Glutamatergic neuron (in vitro differentiated cells): ENCODE measurements around the gene LIN52. TPM values are rescaled to one million over a fixed set of nuclear protein-coding genes. Genes with fewer than 3 reads are reported as not detected.

Experiments
- DNase-seq: peaks from one replicate; pipeline ENCODE4 v3.0.0; 2022
- H3K27ac Mint-ChIP-seq: one replicate; pipeline ENCODE4 v1.8.0; 2020; ENCODE audit warnings: mild to moderate bottlenecking, mixed read lengths, inconsistent platforms; ENCODE audit not compliant: unreplicated experiment
- H3K27me3 Mint-ChIP-seq: one replicate; pipeline ENCODE4 v1.8.0; 2020; ENCODE audit warnings: mild to moderate bottlenecking, moderate library complexity, mixed read lengths, inconsistent platforms; ENCODE audit not compliant: unreplicated experiment
- H3K36me3 Mint-ChIP-seq: one replicate; pipeline ENCODE4 v1.8.0; 2020; ENCODE audit warnings: mild to moderate bottlenecking, mixed read lengths, inconsistent platforms; ENCODE audit not compliant: unreplicated experiment
- H3K4me1 Mint-ChIP-seq: one replicate; pipeline ENCODE4 v1.8.0; 2020; ENCODE audit warnings: mild to moderate bottlenecking, low read depth, mixed read lengths, inconsistent platforms; ENCODE audit not compliant: unreplicated experiment
- H3K4me3 Mint-ChIP-seq: one replicate; pipeline ENCODE4 v1.8.0; 2020; ENCODE audit warnings: mild to moderate bottlenecking, mixed read lengths, inconsistent platforms; ENCODE audit not compliant: unreplicated experiment
- H3K9me3 Mint-ChIP-seq: one replicate; pipeline ENCODE4 v1.8.0; 2020; ENCODE audit warnings: mild to moderate bottlenecking, moderate library complexity, mixed read lengths, inconsistent platforms; ENCODE audit not compliant: unreplicated experiment
- CTCF ChIP-seq: fragments of 200-600 bp; sonication (generic); IDR thresholded peaks from one replicate; pipeline ENCODE4 v1.5.0; 2021; ENCODE audit not compliant: partially characterized antibody, unreplicated experiment
- total RNA-seq: library from RNA; stranded (reverse); fragmentation: NEBNext Ultra II Directional; extraction: Animal tissue kit (Norgen Biotek cat#: 25700); gene quantifications from one replicate; pipeline ENCODE4 v1.2.1, GENCODE V29; 2021; ENCODE audit not compliant: unreplicated experiment

LIN52 gene
- total RNA-seq, 1 donor from 2014 or later: 4.5 TPM

DNA sequence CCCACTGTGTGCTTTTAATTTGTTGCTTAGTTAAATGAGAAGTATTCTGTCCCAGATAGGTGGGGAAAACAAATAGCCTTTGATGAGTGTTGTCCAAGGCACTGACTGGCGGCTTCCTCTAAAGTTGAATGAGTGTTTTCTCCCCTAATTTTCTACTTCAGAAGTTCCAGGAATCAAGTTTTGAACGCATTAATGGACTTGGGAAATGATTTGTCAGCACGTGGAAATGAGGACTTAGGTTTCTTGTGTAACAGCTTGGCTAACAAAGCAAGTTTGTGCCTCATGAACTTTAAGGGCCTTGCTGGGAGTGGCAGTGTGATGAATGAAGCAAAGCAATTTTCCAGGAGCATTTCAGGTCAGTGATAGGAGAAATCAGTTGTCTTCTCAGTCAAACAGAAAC, 56.9 kb downstream of the LIN52 start:
- Mint-ChIP-seq H3K27ac (no peak overlapping the region), H3K27me3 (peaks cover 17% of the 10 kb centered on the region), H3K4me3 (no peak overlapping the region), H3K4me1 (peaks cover 4% of the 10 kb centered on the region), H3K9me3 (peaks cover 7% of the 10 kb centered on the region), H3K36me3 (no peaks in the 10 kb centered on the region)
- DNase-seq: no peak
- no peak for TF ChIP-seq CTCF

- H3K36me3 Mint-ChIP-seq: no peaks in the 10 kb centered on the region
- H3K4me3 Mint-ChIP-seq: no peak overlapping the region
- no peak for DNase-seq
- H3K27ac Mint-ChIP-seq: no peak overlapping the region
- H3K9me3 Mint-ChIP-seq: peaks cover 7% of the 10 kb centered on the region
- peaks cover 17% of the 10 kb centered on the region for H3K27me3 Mint-ChIP-seq
- peaks cover 4% of the 10 kb centered on the region for H3K4me1 Mint-ChIP-seq
- TF ChIP-seq CTCF: no peak
These were observed 57.8 kb downstream of the LIN52 start for GRCh38 chr14:74142523-74142922.

GRCh38 chr14:74144789-74145188, 60.0 kb downstream of the LIN52 start:
- Mint-ChIP-seq H3K36me3 (no peaks in the 10 kb centered on the region), H3K27me3 (peaks cover 17% of the 10 kb centered on the region), H3K27ac (no peak overlapping the region), H3K4me1 (peaks cover 4% of the 10 kb centered on the region), H3K4me3 (no peak overlapping the region), H3K9me3 (peaks cover 7% of the 10 kb centered on the region)
- no peak for DNase-seq
- no peak for TF ChIP-seq CTCF

DNA sequence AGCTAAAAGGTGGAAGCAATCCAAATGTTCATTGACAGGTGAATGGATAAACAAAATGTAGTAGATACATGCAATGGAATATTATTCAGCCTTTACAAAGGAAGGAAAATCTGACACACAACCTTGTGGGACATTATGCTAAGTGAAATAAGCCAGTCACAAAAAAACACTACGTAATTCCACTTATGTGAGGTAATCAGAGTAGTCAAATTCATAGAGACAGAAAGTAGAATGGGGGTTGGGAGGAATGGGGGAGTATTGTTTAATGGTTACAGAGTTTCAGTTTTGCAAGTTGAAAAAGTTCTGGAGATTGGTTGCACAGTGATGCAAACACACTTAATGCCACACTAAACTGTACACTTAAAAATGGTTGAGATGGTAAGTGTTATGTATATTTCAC, 62.8 kb downstream of the LIN52 start:
- Mint-ChIP-seq H3K9me3 (no peaks in the 10 kb centered on the region), H3K27me3 (peaks cover 13% of the 10 kb centered on the region), H3K4me1 (no peaks in the 10 kb centered on the region), H3K27ac (no peak overlapping the region), H3K4me3 (no peak overlapping the region), H3K36me3 (no peaks in the 10 kb centered on the region)
- TF ChIP-seq CTCF: no peak
- DNase-seq: no peak

- Mint-ChIP-seq H3K4me1 (no peaks in the 10 kb centered on the region), H3K4me3 (no peak overlapping the region), H3K27ac (no peak overlapping the region), H3K27me3 (peaks cover 11% of the 10 kb centered on the region), H3K36me3 (no peaks in the 10 kb centered on the region), H3K9me3 (no peaks in the 10 kb centered on the region)
- DNase-seq: no peak
- no peak for TF ChIP-seq CTCF
These were observed 63.9 kb downstream of the LIN52 start for GRCh38 chr14:74148705-74149104.
